CD14-positive monocyte (primary cell): ENCODE data around the gene DZANK1. TPM values are rescaled to one million over a fixed set of nuclear protein-coding genes. Genes with fewer than 3 reads are reported as not detected.

Source experiments
- DNase-seq, 3 donors: peaks; one replicate each; pipeline ENCODE4 v3.0.0-alpha.2; 2011 to 2022
- H2AFZ ChIP-seq: 2 replicates; pipeline ENCODE4 v1.6.0; 2012; ENCODE audit warnings: mild to moderate bottlenecking, low read depth, low read length, inconsistent platforms; ENCODE audit not compliant: insufficient read depth, poor library complexity, severe bottlenecking
- H3K27ac ChIP-seq, 2 donors: 1 replicate in 1 of 2; 2 replicates in 1 of 2; pipeline ENCODE4 v1.5.1; 2012 to 2013; ENCODE audit warnings: low read length in 2 of 2, control low read depth in 1 of 2, inconsistent platforms in 1 of 2, low read depth in 1 of 2, mild to moderate bottlenecking in 1 of 2
- H3K27me3 ChIP-seq, 2 donors: one replicate each; pipeline versions ENCODE4 v1.6.0 to v1.6.1; 2011 to 2013; ENCODE audit warnings: low read length in 2 of 2; ENCODE audit not compliant: control insufficient read depth in 2 of 2, insufficient read depth in 2 of 2
- H3K36me3 ChIP-seq, 2 donors: replicated peaks in 1 of 2; 1 replicate in 1 of 2; 2 replicates in 1 of 2; pipeline versions ENCODE4 v1.5.1 to v1.6.1; 2012 to 2013; ENCODE audit warnings: low read length in 2 of 2, control low read depth in 1 of 2, inconsistent platforms in 1 of 2, mild to moderate bottlenecking in 1 of 2; ENCODE audit not compliant: insufficient read depth in 2 of 2, control insufficient read depth in 1 of 2
- H3K4me1 ChIP-seq, 2 donors: 1 replicate in 1 of 2; 2 replicates in 1 of 2; pipeline versions ENCODE4 v1.5.1 to v1.6.1; 2012 to 2013; ENCODE audit warnings: low read length in 2 of 2, control low read depth in 1 of 2, inconsistent platforms in 1 of 2, mild to moderate bottlenecking in 1 of 2, moderate library complexity in 1 of 2; ENCODE audit not compliant: insufficient read depth in 2 of 2, control insufficient read depth in 1 of 2
- H3K4me2 ChIP-seq: replicated peaks from 2 replicates; pipeline ENCODE3; 2012; ENCODE audit warnings: low read length, moderate library complexity, mild to moderate bottlenecking; ENCODE audit not compliant: poor library complexity, severe bottlenecking; ENCODE audit errors: extremely low read depth
- H3K4me3 ChIP-seq, 3 experiments: fragments of 200-600 bp in 1 of 3; sonication (generic) in 1 of 3; replicated peaks in 1 of 3; 1 replicate in 2 of 3; 2 replicates in 1 of 3; pipeline ENCODE4 v1.5.1; 2011 to 2013; ENCODE audit warnings: low read length in 3 of 3, mild to moderate bottlenecking in 3 of 3, control low read depth in 2 of 3, low read depth in 2 of 3, inconsistent platforms in 1 of 3, moderate library complexity in 1 of 3
- H3K79me2 ChIP-seq: 2 replicates; pipeline ENCODE4 v1.6.0; 2012; ENCODE audit warnings: mild to moderate bottlenecking, control low read depth, inconsistent platforms, low read length, moderate library complexity; ENCODE audit not compliant: insufficient read depth
- H3K9ac ChIP-seq: 2 replicates; pipeline ENCODE4 v1.6.0; 2017; ENCODE audit warnings: low read length, mild to moderate bottlenecking; ENCODE audit not compliant: insufficient read depth, poor library complexity, severe bottlenecking
- H3K9me3 ChIP-seq, 2 donors: replicated peaks in 1 of 2; 1 replicate in 1 of 2; 2 replicates in 1 of 2; pipeline versions ENCODE4 v1.5.1 to v1.6.1; 2012 to 2013; ENCODE audit warnings: low read length in 2 of 2, control low read depth in 1 of 2; ENCODE audit not compliant: control insufficient read depth in 1 of 2, insufficient read depth in 1 of 2
- H4K20me1 ChIP-seq: 2 replicates; pipeline ENCODE4 v1.6.0; 2012; ENCODE audit warnings: mild to moderate bottlenecking, low read length, control low read depth, moderate library complexity; ENCODE audit not compliant: insufficient read depth
- H3K27ac Mint-ChIP-seq, 7 donors: one replicate each; pipeline ENCODE4 v1.8.0; 2020; ENCODE audit warnings: mild to moderate bottlenecking in 7 of 7, mixed read lengths in 7 of 7, moderate library complexity in 6 of 7, inconsistent platforms in 2 of 7
- H3K27me3 Mint-ChIP-seq, 3 donors: one replicate each; pipeline ENCODE4 v1.8.0; 2021 to 2022; ENCODE audit warnings: low read depth in 3 of 3, mild to moderate bottlenecking in 3 of 3, mixed read lengths in 3 of 3, moderate library complexity in 3 of 3, inconsistent platforms in 1 of 3
- H3K36me3 Mint-ChIP-seq, 2 donors: one replicate each; pipeline ENCODE4 v1.8.0; 2020; ENCODE audit warnings: mixed read lengths in 2 of 2, inconsistent platforms in 1 of 2, mild to moderate bottlenecking in 1 of 2
- H3K4me1 Mint-ChIP-seq: one replicate; pipeline ENCODE4 v1.8.0; 2020; ENCODE audit warnings: mild to moderate bottlenecking, mixed read lengths
- H3K4me3 Mint-ChIP-seq, 2 donors: one replicate each; pipeline ENCODE4 v1.8.0; 2020; ENCODE audit warnings: mild to moderate bottlenecking in 2 of 2, mixed read lengths in 2 of 2, moderate library complexity in 1 of 2
- H3K9me3 Mint-ChIP-seq, 7 donors: one replicate each; pipeline ENCODE4 v1.8.0; 2020 to 2022; ENCODE audit warnings: mixed read lengths in 7 of 7, mild to moderate bottlenecking in 6 of 7, moderate library complexity in 6 of 7, inconsistent platforms in 2 of 7
- WGBS: methylation state at CpG from one replicate; pipeline ENCODE4 v1.1.5; 2013; ENCODE audit warnings: missing lambda C conversion rate; ENCODE audit not compliant: insufficient coverage; 5-methylcytosine and 5-hydroxymethylcytosine counted together
- intact Hi-C, 2 donors: fragments of 100-400 bp; cut with micrococcal nuclease; formaldehyde crosslinking; loops; one replicate each; pipeline versions ENCODE4 v1.15.0 to v1.15.1; 2023
- polyA plus RNA-seq, 3 donors: library from polyadenylated mRNA; depleted of rRNA in 1 of 3; unstranded in 2 of 3; stranded (reverse) in 1 of 3; fragments of 300-500 nt in 2 of 3; fragments of >200 nt in 1 of 3; fragmentation: Illumina TruSeq in 2 of 3; gene quantifications; 1 replicate in 2 of 3; 2 replicates in 1 of 3; pipeline ENCODE4 v1.2.3, GENCODE V29; 2012 to 2021
- TF ChIP-seq, protein P1 (sequence below): fragments of 200-600 bp; IDR thresholded peaks from one replicate; pipeline ENCODE4 v1.8.0; 2022; ENCODE audit warnings: antibody characterized with exemption, mild to moderate bottlenecking

Gene DZANK1
- polyA plus RNA-seq, 3 donors = 0.17 to 1.3 (median 0.69) TPM

DNA sequence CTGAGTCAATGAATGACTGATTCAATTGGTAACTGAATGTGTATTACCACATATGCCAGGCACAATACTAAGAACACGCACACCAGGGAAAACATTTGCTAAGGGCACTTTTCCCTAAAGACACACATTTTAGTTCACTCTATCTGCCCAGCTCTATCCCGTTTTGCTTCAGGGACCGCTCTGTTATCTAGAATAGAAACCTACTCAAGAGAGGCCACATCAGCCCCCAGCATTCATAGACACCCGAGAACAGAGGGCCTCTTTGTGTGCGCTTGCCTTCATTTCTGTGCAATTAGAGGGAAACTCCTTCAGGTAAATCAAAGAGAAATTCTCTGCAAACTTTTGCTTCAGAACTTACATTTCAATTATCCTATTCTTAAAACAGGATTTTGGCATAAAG lies 50.3 kb downstream of the DZANK1 start:
- TF ChIP-seq, protein P1, sequence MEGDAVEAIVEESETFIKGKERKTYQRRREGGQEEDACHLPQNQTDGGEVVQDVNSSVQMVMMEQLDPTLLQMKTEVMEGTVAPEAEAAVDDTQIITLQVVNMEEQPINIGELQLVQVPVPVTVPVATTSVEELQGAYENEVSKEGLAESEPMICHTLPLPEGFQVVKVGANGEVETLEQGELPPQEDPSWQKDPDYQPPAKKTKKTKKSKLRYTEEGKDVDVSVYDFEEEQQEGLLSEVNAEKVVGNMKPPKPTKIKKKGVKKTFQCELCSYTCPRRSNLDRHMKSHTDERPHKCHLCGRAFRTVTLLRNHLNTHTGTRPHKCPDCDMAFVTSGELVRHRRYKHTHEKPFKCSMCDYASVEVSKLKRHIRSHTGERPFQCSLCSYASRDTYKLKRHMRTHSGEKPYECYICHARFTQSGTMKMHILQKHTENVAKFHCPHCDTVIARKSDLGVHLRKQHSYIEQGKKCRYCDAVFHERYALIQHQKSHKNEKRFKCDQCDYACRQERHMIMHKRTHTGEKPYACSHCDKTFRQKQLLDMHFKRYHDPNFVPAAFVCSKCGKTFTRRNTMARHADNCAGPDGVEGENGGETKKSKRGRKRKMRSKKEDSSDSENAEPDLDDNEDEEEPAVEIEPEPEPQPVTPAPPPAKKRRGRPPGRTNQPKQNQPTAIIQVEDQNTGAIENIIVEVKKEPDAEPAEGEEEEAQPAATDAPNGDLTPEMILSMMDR = no peak
- intact Hi-C loops = loop anchor here in 1 of 2 donors (10.0 kb wide), 1 partner anchor 98 kb away; no protein-coding TSS in a partner anchor
- H3K4me2 ChIP-seq = no peak overlapping the region
- no peaks in the 10 kb centered on the region for H3K9me3 Mint-ChIP-seq
- H3K27me3 ChIP-seq = no peaks in the 10 kb centered on the region
- WGBS = 100% methylated on average over 2 of the region's 5 CpGs
- no peak for DNase-seq
- H3K9me3 ChIP-seq = no peaks in the 10 kb centered on the region
- H3K4me3 ChIP-seq = no peak overlapping the region
- H3K4me1 Mint-ChIP-seq = peaks cover 32% of the 10 kb centered on the region
- peaks cover 3% of the 10 kb centered on the region for H3K79me2 ChIP-seq
- peaks cover 21 to 25% of the 10 kb centered on the region in 2 donors for H3K4me1 ChIP-seq
- H3K4me3 Mint-ChIP-seq = no peak overlapping the region
- H3K9ac ChIP-seq = no peak overlapping the region
- H3K27me3 Mint-ChIP-seq = peaks cover 0 to 3% (median 0%) of the 10 kb centered on the region in 3 donors
- H2AFZ ChIP-seq = no peak overlapping the region
- no peaks in the 10 kb centered on the region for H4K20me1 ChIP-seq
- no peak overlapping the region for H3K27ac ChIP-seq
- H3K27ac Mint-ChIP-seq = no peak overlapping the region
- H3K36me3 Mint-ChIP-seq = no peaks in the 10 kb centered on the region
- no peaks in the 10 kb centered on the region for H3K36me3 ChIP-seq

DNA sequence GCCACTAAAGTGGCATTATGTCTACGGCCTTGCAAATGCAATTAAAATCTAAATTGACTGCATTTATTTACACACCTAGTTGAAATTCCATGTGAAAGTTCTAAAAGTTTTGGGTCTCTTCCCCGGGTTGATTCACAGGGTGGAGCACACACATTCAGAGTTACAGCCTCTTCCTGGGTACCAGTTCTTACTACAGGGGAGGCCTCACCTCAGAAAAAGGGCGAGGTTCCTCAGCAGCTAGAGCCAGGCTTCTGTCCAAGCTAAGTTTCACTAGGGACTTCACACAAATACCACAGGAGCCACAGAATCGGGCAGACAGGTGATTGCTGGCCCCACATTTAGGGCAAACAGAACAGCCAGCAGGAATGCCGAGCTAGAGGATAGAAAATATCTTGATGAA lies 52.7 kb downstream of the DZANK1 start:
- Mint-ChIP-seq H3K4me3 (no peak overlapping the region), H3K27me3 (peaks cover 0 to 3% (median 0%) of the 10 kb centered on the region in 3 donors)

More for the DNA sequence above, 52.7 kb downstream of the DZANK1 start:
- Histone ChIP-seq H3K79me2 (peaks cover 26% of the 10 kb centered on the region), H3K27ac (no peak overlapping the region), H3K36me3 (no peaks in the 10 kb centered on the region), H4K20me1 (no peaks in the 10 kb centered on the region), H2AFZ (peak overlapping the region; percentile 25), H3K4me3 (no peak overlapping the region), H3K4me2 (no peak overlapping the region), H3K27me3 (no peaks in the 10 kb centered on the region), H3K9me3 (no peaks in the 10 kb centered on the region), H3K9ac (no peak overlapping the region), H3K4me1 (peaks cover 22 to 25% of the 10 kb centered on the region in 2 donors)
- intact Hi-C loops = loop anchor here in 1 of 2 donors (10.0 kb wide), 1 partner anchor 101 kb away; no protein-coding TSS in a partner anchor
- no peak for DNase-seq
- Mint-ChIP-seq H3K4me1 (peaks cover 35% of the 10 kb centered on the region), H3K27ac (peak overlapping the region in 3 of 7 donors; percentile 5 to 49 (median 38)), H3K36me3 (no peaks in the 10 kb centered on the region), H3K9me3 (no peaks in the 10 kb centered on the region)
- 60% methylated on average over 1 of the region's 5 CpGs for WGBS
- TF ChIP-seq, protein P1 = no peak
